Stimulated activated memory B cell treated with anti-CD40 and anti-IgM and Interleukin-4, amounts not matched to agents 10 μg/mL and 1 μg/mL and 100 μg/mL, for 72 hours (primary cell): ENCODE results near the gene CCDC167.
A peak's percentile ranks its signal among the peaks of the same experiment; 100 is the strongest.

ENCODE experiments used
- ATAC-seq: fragments of 150-1000 bp; cut with Tn5 transposase; 2 replicates; pipeline ENCODE4 v1.10.0; 2021
- H3K27ac Mint-ChIP-seq: one replicate; pipeline ENCODE4 v1.8.0; 2022; ENCODE audit warnings: mild to moderate bottlenecking, mixed read lengths
- H3K27me3 Mint-ChIP-seq: one replicate; pipeline ENCODE4 v1.8.0; 2022; ENCODE audit warnings: mixed read lengths
- H3K36me3 Mint-ChIP-seq: one replicate; pipeline ENCODE4 v1.8.0; 2022; ENCODE audit warnings: mixed read lengths
- H3K4me1 Mint-ChIP-seq: one replicate; pipeline ENCODE4 v1.8.0; 2022; ENCODE audit warnings: mixed read lengths
- H3K4me3 Mint-ChIP-seq: one replicate; pipeline ENCODE4 v1.8.0; 2022; ENCODE audit warnings: mild to moderate bottlenecking, moderate library complexity, mixed read lengths
- H3K9me3 Mint-ChIP-seq: one replicate; pipeline ENCODE4 v1.8.0; 2022; ENCODE audit warnings: mixed read lengths

Gene CCDC167

DNA sequence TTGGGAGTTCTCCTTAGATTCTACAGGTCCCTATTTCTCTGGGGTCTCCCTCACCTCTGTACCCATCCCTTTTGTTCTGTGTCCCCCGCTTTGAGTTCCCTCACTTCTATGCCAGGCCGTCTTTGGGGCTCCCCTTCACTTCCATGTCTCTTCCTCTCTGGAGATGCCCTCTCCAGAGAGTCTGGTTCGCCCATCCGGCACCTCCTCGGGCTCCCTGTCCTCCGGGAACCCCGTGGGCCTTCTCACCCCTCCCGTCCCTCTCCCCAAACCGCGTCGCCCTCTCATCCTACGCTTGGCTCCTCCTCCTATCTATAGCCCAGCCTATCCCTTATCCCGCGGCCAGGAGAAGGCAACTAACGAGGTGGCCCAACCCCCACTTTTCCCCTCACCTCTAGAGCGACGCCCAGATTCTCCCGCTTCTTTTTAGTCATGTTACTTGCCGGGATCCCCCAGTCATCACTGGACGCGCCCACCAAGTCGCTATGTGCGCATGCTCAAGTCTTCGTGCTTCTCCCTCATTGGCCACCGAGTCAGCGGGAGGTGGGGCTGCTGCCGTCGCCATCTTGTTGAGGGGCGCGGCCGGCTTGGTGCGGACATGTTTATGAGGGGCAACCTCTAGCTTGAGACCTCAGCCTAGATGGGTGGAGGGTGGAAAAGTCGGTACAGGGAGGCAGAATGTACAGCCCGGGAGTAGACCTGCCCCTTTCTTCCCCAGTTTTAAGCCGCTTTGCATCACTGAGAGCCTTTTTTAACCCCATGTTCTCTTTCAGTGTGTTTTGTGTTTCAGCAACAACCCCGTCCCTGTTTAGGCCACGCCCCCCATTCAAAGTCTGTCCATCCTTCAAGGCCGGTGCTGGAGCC, at the start of gene CCDC167:
Gene CCDC167 (minus strand): TSS at position 461 of the 861 bp plus-strand sequence. CDS start 30 bp downstream, at position 431.
- ATAC-seq = peak; percentile 97
- Mint-ChIP-seq H3K9me3 (no peaks in the 10 kb centered on the region), H3K4me3 (peak within 1 kb of the TSS; percentile 92), H3K4me1 (peaks cover 83% of the 10 kb centered on the region), H3K36me3 (no peaks in the 10 kb centered on the region), H3K27ac (peak within 1 kb of the TSS; percentile 83), H3K27me3 (no peaks in the 10 kb centered on the region)

DNA sequence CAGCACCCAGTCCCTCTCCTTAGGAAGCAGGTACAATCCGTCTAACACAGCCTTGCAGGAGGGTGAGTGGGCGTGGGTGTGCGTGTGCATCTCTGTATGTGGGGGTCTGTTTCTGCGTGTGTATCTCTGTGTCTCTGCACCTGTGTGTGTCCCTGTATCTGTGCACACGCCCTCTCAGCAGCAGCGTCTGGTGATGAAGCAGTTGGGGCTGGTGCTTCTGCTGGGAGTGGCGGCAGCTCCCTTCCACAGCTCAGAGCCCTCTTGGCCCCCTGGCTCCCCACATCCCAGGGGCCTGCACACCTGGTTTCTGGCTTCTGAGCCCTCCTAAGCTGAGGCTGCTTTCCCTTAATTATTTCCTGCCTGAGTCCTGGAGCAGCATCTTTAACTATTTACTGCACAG, 49.5 kb upstream of the CCDC167 start:
- Mint-ChIP-seq H3K27ac (peak overlapping the region; percentile 92), H3K27me3 (no peaks in the 10 kb centered on the region), H3K36me3 (no peaks in the 10 kb centered on the region), H3K4me3 (peak overlapping the region; percentile 55), H3K9me3 (no peaks in the 10 kb centered on the region), H3K4me1 (peaks cover 97% of the 10 kb centered on the region)
- ATAC-seq = peak; percentile 10

- Mint-ChIP-seq H3K27ac (peak overlapping the region; percentile 92), H3K9me3 (no peaks in the 10 kb centered on the region), H3K4me1 (peaks cover 97% of the 10 kb centered on the region), H3K27me3 (no peaks in the 10 kb centered on the region), H3K36me3 (no peaks in the 10 kb centered on the region), H3K4me3 (peak overlapping the region; percentile 58)
- no peak for ATAC-seq
Observed at GRCh38 chr6:37548067-37548674, 48.5 kb upstream of the CCDC167 start.

DNA sequence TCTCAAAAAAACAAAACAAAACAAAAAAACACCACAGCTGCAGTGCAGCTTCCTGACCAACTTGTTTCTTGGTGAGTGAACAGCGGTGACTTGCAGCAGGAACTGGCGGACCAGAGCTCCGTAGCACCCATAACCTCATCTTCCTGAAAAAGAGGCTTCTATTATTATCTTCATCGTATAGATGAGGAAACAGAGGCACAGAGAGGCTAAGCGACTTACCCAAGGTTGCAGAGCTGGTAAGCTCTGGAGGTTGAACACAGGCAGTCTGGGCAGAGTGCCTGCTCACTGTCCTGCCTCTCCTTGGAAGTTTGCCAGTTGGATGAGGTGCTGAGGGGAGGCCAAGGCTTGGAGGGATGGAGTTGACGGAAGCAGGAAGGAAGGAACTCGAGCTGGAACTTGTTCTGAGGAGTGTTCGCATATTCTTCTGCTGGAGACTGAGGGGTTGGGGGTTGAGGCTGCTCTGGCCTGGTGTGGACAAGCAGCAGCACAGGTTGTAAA, 47.9 kb upstream of the CCDC167 start:
- Mint-ChIP-seq H3K27ac (peak overlapping the region; percentile 92), H3K9me3 (no peaks in the 10 kb centered on the region), H3K36me3 (no peaks in the 10 kb centered on the region), H3K27me3 (no peaks in the 10 kb centered on the region), H3K4me1 (peaks cover 95% of the 10 kb centered on the region), H3K4me3 (peak overlapping the region; percentile 58)
- peak; percentile 64 for ATAC-seq

DNA sequence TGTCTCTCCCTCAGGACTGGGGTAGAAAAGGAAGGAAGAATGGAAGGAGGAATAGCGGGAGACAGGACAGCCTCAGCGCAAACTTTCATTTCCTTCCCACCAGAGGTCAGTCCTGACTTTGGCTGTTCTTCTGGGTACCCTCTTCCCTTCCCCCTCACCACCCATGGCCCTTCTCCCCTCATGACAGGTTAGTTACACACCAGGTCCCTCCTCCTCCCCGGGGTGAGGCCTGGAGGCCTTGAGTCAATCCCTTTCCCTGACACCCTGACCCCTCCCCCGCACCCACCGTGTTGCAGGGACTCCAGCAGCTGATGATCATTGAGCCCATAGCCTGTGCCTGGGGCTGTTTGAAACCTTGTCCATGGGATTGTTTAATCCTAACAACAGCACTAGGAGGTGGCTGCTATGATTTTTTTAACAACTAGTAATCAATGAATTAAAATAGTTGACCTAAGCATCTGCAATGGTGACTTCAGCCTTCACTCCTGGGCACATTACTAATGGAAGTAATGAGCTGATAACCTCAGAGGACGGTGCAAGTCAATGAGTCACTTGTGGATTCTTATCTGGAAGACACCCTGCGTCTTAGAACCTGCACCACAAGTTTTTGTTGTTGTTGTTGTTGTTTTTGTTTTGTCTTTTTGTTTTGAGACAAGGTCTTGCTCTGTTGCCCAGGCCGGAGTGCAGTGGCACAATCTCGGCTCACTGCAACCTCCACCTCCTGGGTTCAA, 46.6 kb upstream of the CCDC167 start:
- peaks cover 90% of the 10 kb centered on the region for H3K4me1 Mint-ChIP-seq
- no peak for ATAC-seq
- H3K36me3 Mint-ChIP-seq = no peaks in the 10 kb centered on the region
- peak overlapping the region; percentile 92 for H3K27ac Mint-ChIP-seq
- no peak overlapping the region for H3K4me3 Mint-ChIP-seq
- no peaks in the 10 kb centered on the region for H3K9me3 Mint-ChIP-seq
- no peaks in the 10 kb centered on the region for H3K27me3 Mint-ChIP-seq

DNA sequence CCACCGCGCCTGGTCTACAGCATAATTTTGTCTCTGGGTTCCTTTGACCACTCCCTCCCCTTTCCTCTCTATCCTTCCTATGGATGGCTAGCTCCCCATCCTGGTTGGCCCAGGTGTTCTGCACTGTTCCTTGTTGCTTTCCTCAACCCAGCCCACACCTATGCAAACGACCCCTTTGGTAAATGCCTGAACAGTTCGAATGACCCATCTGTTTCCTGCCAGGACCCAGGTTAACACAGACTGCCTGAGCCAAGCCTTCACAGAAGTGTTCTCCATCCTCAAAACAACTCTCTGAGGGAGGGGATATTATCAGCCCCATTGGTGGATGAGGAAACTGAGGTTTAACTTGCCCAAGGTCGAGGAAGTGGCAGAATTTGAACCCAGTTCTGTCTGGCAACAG, 44.8 kb upstream of the CCDC167 start:
- H3K27me3 Mint-ChIP-seq = no peaks in the 10 kb centered on the region
- ATAC-seq = peak; percentile 52
- no peak overlapping the region for H3K4me3 Mint-ChIP-seq
- H3K36me3 Mint-ChIP-seq = no peaks in the 10 kb centered on the region
- peaks cover 88% of the 10 kb centered on the region for H3K4me1 Mint-ChIP-seq
- no peaks in the 10 kb centered on the region for H3K9me3 Mint-ChIP-seq
- H3K27ac Mint-ChIP-seq = peak overlapping the region; percentile 92

GRCh38 chr6:37543361-37543760, 43.7 kb upstream of the CCDC167 start:
- H3K27me3 Mint-ChIP-seq = no peaks in the 10 kb centered on the region
- H3K4me1 Mint-ChIP-seq = peaks cover 88% of the 10 kb centered on the region
- H3K4me3 Mint-ChIP-seq = no peak overlapping the region
- no peaks in the 10 kb centered on the region for H3K9me3 Mint-ChIP-seq
- H3K36me3 Mint-ChIP-seq = no peaks in the 10 kb centered on the region
- ATAC-seq = no peak
- H3K27ac Mint-ChIP-seq = peak overlapping the region; percentile 92

DNA sequence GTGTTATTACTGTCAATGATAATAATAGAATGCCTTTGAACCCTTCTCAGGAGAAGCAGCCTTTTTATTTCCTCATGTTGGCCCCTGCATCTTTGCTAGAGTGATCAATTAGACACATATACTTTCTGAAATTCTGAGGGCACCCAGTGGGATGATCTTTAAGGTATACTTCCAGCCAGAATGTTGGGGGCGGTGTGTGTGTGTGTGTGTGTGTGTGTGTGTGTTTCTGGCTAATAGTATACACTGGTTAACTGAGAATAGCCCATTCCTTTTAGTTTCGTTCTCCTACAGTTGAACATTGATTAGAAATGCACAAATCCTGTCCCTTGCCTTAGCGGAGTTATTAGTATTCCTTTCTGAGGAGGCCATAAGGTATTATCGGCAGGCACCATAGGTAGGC, 41.7 kb upstream of the CCDC167 start:
- Mint-ChIP-seq H3K4me3 (no peak overlapping the region), H3K27me3 (no peaks in the 10 kb centered on the region), H3K4me1 (peaks cover 83% of the 10 kb centered on the region), H3K36me3 (no peaks in the 10 kb centered on the region), H3K9me3 (no peaks in the 10 kb centered on the region), H3K27ac (peak overlapping the region; percentile 92)
- no peak for ATAC-seq

- Mint-ChIP-seq H3K4me3 (no peak overlapping the region), H3K4me1 (peaks cover 83% of the 10 kb centered on the region), H3K36me3 (no peaks in the 10 kb centered on the region), H3K27me3 (no peaks in the 10 kb centered on the region), H3K27ac (peak overlapping the region; percentile 92), H3K9me3 (no peaks in the 10 kb centered on the region)
- no peak for ATAC-seq
Observed at GRCh38 chr6:37540390-37540789, 40.7 kb upstream of the CCDC167 start.

GRCh38 chr6:37540029-37540352, 40.3 kb upstream of the CCDC167 start:
- no peak for ATAC-seq
- Mint-ChIP-seq H3K4me1 (peaks cover 83% of the 10 kb centered on the region), H3K27ac (peak overlapping the region; percentile 92), H3K36me3 (no peaks in the 10 kb centered on the region), H3K4me3 (no peak overlapping the region), H3K9me3 (no peaks in the 10 kb centered on the region), H3K27me3 (no peaks in the 10 kb centered on the region)

DNA sequence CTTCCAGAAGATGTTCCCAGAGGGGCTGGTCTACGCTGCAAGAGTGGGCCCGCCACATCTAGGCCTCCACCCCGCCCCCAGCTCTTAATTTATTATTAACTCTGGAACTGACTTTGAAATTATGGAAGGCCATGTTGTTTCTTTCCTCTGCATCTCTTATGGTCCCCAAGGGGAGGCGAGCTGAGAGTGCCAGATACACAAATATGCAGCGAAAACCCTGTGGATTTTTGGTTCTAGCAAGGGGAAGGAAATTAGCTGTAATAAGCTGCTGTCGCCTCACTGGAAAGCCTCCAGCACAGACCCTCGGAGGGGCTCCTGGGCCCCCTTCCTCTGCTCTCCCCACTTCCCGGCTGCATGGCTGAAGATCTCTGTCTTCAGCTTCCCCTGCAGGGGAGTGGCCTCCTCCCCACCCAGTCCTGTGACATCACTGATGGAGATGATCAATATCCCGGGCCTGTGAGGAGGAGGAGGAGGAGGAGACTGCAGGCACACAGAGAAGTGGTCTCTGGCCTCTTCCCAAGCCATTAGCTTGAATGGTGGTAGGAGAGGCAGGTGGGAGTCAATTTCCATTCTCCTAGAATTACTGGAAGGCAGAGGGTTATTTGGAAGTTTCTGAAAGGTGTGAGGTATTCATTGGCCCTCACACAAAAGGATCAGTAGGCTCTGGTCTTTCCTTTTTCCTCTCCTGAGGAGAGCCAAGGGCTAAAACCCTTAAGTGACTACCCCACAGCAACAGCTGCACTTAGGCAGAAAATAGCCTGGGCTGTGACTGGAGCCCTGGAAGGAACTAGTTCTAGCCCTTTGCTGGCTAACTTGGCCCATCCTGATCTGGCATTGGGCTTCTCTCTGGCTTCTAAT, 39.7 kb upstream of the CCDC167 start:
- H3K36me3 Mint-ChIP-seq = no peaks in the 10 kb centered on the region
- H3K27ac Mint-ChIP-seq = peak overlapping the region; percentile 92
- ATAC-seq = no peak
- H3K27me3 Mint-ChIP-seq = no peaks in the 10 kb centered on the region
- H3K9me3 Mint-ChIP-seq = no peaks in the 10 kb centered on the region
- H3K4me1 Mint-ChIP-seq = peaks cover 79% of the 10 kb centered on the region
- no peak overlapping the region for H3K4me3 Mint-ChIP-seq

GRCh38 chr6:37538107-37538506, 38.4 kb upstream of the CCDC167 start:
- Mint-ChIP-seq H3K9me3 (no peaks in the 10 kb centered on the region), H3K4me1 (peaks cover 72% of the 10 kb centered on the region), H3K4me3 (peak overlapping the region; percentile 16), H3K27ac (peak overlapping the region; percentile 92), H3K27me3 (peaks cover 5% of the 10 kb centered on the region), H3K36me3 (no peaks in the 10 kb centered on the region)
- ATAC-seq = no peak

- Mint-ChIP-seq H3K27me3 (peaks cover 11% of the 10 kb centered on the region), H3K27ac (peak overlapping the region; percentile 92), H3K9me3 (no peaks in the 10 kb centered on the region), H3K36me3 (peaks cover 2% of the 10 kb centered on the region), H3K4me1 (peaks cover 68% of the 10 kb centered on the region), H3K4me3 (peak overlapping the region; percentile 85)
- ATAC-seq = no peak
Observed at GRCh38 chr6:37537548-37537947, 37.9 kb upstream of the CCDC167 start.

DNA sequence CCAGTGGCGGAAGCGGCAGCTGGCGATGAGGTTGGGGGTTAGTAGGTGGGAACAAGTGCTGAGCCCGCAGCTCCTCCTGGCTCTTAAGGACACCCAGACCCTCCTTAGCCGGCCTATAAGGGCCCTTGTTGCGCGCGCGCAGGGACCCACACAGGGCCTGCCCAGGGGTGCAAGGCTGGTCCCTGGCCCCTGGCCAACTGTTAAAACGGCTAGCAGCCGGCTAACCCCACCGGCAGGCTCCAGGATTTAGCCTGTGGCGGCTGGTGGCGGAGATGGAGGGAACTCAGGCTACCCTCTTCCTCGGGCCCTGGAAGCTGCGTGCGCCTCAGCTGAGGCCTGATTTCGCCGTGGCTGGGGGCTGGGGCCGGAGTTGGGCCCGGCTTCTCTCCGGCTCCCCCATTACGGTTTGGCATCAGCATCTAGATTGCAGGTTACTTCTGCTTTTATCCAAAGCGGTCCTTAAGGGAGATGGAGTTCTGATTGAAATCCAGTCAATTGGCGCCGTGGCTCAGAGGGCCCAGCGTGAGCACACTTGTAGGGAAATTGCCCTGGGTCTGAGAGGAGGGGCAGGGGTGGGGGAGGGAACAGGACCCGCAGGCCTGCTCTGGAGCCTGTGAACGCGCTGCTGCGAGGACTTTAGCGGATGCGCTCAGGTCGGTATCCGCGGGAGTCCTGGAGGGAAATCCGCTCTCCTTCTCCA, 36.9 kb upstream of the CCDC167 start:
- Mint-ChIP-seq H3K4me3 (peak overlapping the region; percentile 85), H3K27me3 (peaks cover 16% of the 10 kb centered on the region), H3K4me1 (peaks cover 61% of the 10 kb centered on the region), H3K36me3 (peaks cover 10% of the 10 kb centered on the region), H3K9me3 (no peaks in the 10 kb centered on the region), H3K27ac (peak overlapping the region; percentile 92)
- peak; percentile 52 for ATAC-seq
